HG02852 (cell line): ENCODE measurements around the gene SLC35G3.
"Not testable (repeated sequence)": the region's sequence is repeated elsewhere in the genome, so short reads cannot be mapped to it uniquely, and the experiment has no call there.

ENCODE experiments used
- ATAC-seq: cut with Tn5 transposase; IDR thresholded peaks from one replicate; pipeline ENCODE4 v1.9.1; 2021; ENCODE audit warnings: mild to moderate bottlenecking, moderate library complexity; ENCODE audit not compliant: unreplicated experiment

The SLC35G3 gene

DNA sequence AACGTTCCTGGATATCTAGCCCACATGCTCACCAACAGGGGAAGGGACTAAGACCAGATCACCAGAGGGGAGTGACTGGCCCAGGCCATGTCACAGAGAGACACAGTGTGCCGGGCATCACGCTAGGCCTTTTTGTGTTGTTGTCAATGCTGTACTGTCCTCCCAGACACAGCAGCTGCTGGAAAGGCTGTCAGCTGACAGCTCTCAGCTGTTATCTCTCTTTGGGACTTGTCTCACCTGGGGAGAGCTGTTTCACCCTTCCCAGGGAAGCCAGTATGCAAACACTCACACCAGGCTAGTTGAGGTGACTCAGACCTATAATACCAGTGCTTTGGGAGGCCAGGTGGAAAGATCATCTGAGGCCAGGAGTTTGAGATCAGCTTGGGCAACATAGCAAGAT is 27.1 kb downstream of the SLC35G3 start:
- no peak for ATAC-seq

DNA sequence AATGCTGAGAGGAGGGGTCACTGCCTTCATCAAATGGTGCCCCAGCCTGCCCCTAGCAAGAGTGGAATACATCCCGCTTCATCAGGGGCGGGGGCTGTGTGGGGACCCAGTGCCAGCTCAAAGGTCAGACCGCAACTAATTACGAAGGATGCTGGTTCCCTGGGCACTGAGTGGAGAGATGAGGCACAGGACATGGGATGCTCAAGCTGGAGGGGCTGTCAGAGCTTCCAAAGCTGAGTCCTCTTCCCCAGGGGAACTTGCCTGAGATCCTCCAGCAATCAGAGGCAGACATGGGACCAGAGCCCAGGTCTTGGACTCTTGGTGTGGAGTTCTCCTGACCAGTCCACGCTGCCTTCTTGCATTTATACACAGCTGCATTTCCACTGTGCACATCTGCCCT is 27.7 kb downstream of the SLC35G3 start:
- no peak for ATAC-seq

DNA sequence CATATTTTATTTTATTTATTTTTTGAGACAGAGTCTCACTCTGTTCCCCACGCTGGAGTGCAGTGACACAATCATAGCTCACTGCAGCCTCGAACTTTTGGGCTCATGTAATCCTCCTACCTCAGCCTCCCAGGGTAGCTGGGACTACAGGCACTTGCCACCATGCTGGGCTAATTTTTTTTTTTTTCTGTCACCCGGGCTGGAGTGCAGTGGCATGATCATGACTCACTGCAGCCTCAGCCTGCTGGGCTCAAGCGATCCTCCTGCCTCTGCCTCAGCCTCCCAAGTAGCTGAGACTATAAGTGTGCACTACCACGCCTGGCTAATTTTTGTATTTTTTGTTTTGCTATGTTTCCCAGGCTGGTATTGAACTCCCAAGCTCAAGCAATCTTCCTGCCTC is 29.5 kb downstream of the SLC35G3 start:
- no peak for ATAC-seq

DNA sequence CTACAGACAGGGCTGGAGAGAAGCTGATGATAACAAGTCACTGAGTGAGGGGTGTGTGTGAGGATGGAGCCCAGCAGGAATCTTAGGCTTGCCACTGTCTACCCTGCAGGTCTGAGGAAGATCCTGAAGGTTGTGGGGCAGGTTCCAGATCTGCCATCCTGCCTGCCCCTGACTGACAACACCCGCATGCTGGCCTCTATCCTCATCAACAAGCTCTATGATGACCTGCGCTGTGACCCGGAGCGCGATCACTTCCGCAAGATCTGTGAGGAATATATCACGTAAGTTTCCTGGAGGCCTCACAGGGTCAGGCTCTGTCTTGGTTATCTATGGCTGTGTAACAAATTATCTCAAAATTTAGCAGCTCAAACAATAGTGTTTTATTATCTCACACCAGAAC is 30.3 kb downstream of the SLC35G3 start:
- no peak for ATAC-seq

DNA sequence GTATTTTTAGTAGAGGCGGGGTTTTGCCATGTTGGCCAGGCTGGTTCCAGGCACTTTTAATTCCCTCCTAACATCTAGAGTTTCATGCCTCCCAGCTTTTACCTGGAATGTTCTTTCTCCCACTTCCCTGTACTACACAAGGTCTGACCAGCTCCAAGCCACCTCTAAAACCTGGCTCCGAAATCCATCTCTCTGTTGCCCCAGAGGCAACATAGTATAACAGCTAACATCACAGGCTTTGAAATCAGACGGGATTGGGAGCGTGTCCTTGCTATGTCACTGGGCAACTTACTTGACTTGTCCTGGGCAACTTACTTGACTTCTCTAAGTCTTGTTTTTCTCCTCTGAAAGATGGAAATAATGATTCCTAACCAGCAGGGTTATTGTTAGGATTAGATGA is 31.4 kb downstream of the SLC35G3 start:
- no peak for ATAC-seq

DNA sequence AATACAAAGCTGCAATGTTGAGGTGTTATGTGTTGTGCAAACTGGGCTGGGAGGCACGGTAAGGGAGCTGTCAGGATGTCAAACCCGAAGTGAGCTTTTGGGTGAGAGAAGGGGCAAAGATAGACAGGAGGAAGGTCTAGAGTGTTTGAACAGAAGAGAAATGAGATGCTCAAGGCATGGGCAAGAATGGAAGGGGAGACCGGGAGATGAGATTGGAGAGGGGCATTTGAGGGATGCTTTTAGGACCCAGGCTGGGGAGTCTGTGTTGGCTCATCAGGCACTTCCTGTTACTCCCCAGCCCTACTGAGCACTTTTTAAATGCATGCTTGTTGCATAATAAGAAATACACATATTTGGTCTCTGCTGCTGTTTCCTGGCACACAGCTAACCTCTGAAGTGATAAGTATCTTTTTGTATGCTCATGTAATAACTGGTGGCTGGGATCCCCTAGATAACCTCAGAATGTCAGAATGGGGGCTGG is 32.9 kb downstream of the SLC35G3 start:
- no peak for ATAC-seq

DNA sequence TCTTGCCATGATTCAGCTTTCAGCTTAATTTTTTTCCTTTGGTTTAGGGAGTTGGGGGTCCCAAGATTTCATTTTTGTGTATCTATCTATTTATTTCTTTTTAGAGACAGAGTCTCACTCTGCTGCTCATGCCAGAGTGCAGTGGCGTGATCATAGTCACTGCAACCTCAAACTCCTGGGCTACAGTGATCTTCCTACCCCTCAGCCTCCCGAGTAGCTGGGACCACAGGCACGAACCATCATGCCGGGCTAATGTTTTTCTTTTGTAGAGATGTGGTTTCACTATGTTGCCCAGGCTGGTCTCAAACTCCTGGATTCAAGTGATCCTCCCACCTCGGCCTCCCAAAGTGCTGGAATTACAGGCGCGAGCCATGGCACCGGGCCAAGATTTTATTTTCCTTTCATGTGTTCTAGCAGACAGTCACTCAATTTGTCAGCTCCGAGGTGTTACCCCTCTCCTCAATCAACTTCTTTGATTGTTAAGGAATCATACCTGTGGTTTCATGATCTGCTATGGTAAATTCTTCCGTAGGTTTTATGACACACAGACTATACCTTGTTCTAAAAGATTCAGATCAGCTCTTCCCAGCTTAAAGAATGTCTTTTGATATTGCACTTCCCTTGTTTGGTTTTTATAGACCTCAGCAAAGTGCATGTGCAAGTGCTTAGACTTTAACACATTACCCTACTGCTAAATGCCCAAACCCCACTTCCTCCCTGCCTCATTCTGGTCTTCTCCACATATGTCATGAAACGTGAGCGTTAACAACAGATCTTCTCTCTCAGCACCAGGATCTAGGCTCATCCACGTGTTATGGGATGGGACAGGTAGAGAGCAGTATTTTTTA is 33.6 kb downstream of the SLC35G3 start:
- no peak for ATAC-seq

DNA sequence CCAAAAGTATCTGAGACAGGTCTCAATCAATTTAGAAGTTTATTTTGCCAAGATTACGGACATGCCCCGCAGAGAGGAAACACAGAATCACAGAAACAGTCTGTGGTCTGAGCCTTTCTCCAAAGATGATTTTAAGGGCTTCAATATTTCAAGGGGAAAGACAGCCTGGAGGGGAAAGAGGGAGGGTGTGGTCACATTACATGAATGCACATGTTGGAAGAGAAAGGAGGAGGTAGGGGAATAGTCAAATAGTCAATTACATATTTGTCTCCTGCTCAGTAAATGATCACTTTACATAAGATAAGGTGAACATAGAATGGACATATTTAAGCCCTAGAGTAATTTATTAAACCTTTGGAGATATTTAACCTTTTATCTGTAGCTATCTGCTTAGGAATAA is 34.3 kb downstream of the SLC35G3 start:
- no peak for ATAC-seq

DNA sequence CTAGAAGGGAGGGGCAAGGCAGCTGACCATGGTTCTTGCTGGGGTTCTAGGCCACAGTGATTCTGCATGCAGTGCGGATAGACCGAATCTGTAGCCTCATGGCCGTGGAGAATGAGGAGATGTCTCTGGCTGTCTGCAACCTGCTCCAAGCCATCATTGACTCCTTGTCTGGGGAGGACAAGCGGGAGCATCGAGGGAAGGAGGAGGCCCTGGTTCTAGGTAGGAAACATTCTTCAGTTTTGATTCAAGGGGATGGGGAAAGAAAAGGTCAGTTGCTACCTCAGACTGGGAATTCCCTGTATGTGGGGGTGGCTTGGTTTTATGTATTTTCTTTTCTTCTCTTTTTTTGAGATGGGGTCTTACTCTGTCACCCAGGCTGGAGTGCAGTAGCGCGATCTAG is 38.9 kb downstream of the SLC35G3 start:
- no peak for ATAC-seq

DNA sequence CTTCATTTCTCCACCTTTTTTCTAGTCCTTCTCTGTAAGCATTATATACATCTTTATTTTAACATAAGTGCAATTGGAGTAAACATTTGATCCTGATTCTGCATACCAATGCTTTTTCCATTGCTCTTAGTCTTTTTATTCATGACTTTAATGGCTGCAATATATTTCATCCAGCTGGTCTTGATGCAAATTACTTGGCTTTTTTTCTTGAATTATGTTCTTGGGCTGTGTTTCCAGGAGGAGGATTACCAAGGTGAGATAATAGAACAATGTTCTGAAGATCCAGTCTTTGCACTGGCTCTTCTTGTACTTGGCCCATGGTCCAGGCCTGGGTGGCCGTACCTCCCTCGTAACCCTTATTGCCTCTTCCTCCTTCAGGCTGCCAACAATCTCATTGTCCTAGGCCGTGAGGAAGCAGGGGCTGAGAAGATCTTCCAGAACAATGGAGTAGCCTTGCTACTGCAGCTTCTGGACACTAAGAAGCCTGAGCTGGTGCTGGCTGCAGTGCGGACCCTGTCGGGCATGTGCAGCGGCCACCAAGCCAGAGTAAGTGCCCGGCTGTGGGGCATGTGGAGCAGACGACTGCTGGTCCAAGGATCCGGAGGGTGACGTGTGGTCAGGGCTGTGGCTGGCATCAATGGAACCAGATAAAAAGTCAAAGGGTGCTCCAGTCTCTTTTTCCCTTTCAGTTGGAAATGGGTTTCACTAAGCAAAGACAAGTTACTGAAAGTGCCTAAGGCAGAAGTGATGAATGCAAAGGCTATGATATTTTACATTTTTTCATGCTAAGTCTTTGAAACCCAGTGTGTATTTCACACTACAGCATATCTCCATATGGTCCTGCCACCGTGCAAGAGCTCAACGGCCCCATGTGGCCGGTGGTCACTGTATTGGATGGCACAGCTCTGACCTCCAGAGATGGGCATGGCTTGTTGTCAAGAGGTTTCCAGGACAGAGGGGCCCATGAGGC is 39.7 kb downstream of the SLC35G3 start:
- ATAC-seq = no peak

DNA sequence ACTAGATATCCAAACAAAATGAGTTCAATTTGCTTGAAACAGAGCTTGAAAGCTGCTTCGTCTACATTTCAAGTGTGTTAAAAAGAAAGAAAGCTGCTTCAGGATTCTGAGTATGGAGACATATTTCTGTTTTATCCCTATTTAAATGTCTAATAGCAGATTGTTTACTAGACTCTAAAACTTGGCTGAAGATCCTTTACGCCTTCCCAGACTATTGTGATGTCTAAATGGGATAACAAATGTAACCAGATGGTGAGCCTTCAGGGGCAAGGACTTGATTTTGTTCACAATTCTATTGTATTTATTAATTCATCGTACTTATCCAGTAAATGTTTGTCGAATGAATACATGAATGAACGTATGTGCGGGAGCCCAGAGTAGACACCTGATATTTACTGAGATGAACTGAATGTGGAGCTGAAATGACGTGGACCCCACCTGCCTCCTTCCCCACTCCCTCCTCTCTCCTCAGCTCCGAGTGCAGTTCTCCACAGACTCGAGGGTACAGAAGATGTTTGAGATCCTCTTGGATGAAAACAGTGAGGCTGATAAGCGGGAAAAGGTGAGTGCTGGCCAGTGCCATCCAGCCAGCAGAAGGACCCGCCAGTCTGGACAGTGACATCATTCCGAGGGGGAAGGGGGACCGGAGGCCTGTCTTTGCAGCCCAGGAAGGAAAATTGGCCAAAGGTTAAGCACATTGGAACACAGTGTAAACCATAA is 41.6 kb downstream of the SLC35G3 start:
- ATAC-seq = no peak

DNA sequence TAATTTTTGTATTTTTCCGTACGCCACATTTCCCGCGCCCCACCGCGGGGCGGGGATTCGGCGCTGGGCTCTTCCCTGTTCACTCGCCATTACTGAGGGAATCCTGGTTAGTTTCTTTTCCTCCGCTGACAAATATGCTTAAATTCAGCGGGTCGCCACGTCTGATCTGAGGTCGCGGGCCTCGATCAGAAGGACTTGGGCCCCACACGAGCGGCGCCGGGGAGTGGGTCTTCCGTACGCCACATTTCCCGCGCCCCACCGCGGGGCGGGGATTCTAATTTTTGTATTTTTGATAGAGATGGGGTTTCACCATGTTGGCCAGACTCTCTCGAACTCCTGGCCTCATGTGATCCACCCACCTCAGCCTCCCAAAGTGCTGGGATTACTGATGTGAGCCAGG is 43.1 kb downstream of the SLC35G3 start:
- not testable (repeated sequence) for ATAC-seq

DNA sequence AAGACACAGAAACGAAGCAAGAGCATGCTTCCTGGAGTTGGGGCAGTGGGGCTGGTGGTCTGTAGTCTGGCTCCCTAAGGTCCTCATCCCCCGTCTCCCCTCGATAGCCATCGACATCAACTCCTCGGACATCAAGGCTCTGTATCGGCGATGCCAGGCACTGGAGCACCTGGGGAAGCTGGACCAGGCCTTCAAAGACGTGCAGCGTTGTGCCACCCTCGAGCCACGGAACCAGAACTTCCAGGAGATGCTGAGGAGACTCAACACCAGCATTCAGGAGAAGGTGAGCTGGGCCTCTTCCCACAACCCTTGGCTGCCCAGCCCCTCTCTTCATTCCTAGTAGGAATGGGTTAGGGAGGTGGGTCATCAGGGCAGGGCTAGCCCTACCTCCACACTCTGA is 44.3 kb downstream of the SLC35G3 start:
- no peak for ATAC-seq

DNA sequence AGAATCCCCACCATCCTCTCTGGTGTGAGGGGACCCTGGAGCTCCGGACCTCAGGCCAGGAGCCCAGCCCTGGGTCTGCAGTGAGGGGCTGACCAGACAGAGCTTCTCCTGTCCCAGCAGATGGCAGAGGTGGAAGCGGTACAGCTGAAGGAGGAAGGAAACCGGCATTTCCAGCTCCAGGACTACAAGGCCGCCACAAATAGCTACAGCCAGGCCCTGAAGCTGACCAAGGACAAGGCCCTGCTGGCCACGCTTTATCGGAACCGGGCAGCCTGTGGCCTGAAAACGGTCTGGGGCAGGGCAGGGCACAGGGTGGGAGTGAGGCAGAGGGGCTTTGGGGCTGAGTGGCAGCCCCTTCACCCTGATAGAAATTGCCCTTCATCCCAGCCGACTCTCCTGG is 46.0 kb downstream of the SLC35G3 start:
- ATAC-seq = no peak

DNA sequence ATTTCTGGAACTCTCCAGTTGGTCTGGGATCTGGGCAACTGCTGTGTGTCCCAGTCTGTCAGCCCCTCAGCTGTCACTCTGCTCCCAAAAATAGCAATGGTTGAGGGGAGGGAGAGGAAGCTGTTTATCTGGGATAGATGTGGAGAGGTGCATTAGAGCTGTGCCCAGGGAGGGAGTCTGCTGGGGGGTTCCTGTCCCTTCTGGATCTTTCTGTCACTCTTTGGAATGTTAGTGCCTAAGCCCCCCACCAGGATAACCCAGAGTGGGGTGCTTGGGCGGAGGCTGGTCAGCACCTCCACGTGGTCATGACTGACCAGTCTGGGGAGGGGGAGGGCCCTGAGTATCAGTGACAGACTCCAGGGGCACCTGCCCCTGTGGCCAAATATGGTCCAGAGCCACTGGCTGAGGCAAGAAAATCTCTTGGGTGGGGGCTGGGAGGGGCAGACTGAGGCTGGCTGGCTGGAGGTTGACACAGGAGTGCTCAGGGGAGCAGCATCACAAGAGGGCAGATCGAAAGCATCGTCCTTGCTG is 46.8 kb downstream of the SLC35G3 start, which contains the start of gene UNC45B:
Gene UNC45B (plus strand): TSS at position 443 of the 531 bp plus-strand sequence. CDS start 447 bp downstream, outside the sequence.
- no peak for ATAC-seq

DNA sequence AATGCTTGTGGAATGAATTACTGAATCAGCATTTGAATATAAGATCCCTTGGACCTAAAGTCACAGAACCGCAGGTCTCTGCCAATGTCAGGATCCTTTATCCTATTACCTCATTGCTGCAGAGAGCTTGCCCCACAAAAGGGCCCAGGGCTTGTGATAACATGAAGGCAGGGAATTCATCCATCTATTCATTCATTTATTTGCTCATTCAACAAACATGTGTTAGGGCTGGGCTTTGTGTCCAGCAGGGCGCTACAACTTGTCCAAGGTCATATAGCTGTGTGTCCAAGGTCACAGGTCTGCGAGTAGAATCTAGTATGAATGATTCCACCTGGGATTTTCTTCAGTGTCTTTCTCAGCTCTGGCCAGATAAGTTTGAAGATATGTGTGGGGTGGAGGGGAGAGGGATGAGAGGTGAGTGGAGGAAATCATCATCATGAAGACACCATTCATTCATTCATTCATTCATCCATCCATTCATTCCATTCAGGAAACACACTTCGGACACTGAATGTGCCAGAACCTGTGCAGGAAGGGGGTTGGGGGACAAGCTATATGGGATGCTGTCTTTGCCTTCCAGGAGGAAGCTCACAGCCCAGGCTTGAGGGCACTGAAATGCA is 47.9 kb downstream of the SLC35G3 start:
- ATAC-seq = no peak

DNA sequence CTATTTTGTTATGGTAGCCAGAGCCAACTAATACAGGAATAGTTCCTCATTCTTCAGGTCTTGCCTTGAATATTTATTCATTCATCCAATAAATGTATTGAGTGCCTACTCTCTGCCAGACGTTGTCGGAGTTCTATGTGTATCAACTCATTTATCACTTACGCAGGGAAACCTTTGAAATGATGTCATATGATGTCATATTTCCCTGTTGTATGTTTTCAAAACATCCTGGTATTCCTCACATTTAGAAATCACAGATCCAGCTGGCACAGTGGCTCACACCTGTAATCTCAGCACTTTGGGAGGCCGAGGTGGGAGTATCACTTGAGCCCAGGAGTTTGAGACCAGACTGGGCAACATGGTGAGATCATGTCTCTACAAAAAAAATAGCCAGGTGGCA is 49.4 kb downstream of the SLC35G3 start:
- no peak for ATAC-seq
